Kidney epithelial cell (primary cell): ENCODE data around the gene PTPRB. TPM values are rescaled to one million over a fixed set of nuclear protein-coding genes. Genes with fewer than 3 reads are reported as not detected.

Source experiments
- DNase-seq: peaks from one replicate; pipeline ENCODE4 v3.0.0-alpha.2; 2010; ENCODE audit warnings: low read depth
- H3K27me3 ChIP-seq: 2 replicates; pipeline ENCODE4 v1.6.0; 2011; ENCODE audit warnings: low read length; ENCODE audit not compliant: control insufficient read depth, insufficient read depth
- H3K36me3 ChIP-seq: 2 replicates; pipeline ENCODE4 v1.5.1; 2011; ENCODE audit warnings: low read length; ENCODE audit not compliant: control insufficient read depth, insufficient read depth
- H3K4me3 ChIP-seq: 2 replicates; pipeline ENCODE4 v1.5.1; 2011; ENCODE audit warnings: low read depth, mild to moderate bottlenecking, control low read depth, low read length
- CTCF ChIP-seq: IDR thresholded peaks from 2 replicates; pipeline ENCODE4 v1.5.1; 2011; ENCODE audit warnings: mild to moderate bottlenecking, moderate library complexity, low read length, control low read depth, inconsistent platforms; ENCODE audit not compliant: insufficient read depth, poor library complexity, severe bottlenecking
- total RNA-seq: library from RNA; depleted of rRNA; stranded (reverse); fragments of >200 nt; gene quantifications from 2 replicates; pipeline ENCODE4 v1.2.3, GENCODE V29; 2015

Gene PTPRB
- total RNA-seq, 1 donor from 2014 or later = 4.5 TPM

- Histone ChIP-seq H3K4me3 (no peak overlapping the region), H3K27me3 (no peaks in the 10 kb centered on the region), H3K36me3 (no peaks in the 10 kb centered on the region)
- no peak for TF ChIP-seq CTCF
- no peak for DNase-seq
Observed at GRCh38 chr12:70535896-70536374, 101.3 kb downstream of the PTPRB start.

GRCh38 chr12:70534466-70534865 lies 102.8 kb downstream of the PTPRB start:
- H3K4me3 ChIP-seq = no peak overlapping the region
- H3K36me3 ChIP-seq = no peaks in the 10 kb centered on the region
- H3K27me3 ChIP-seq = no peaks in the 10 kb centered on the region
- no peak for TF ChIP-seq CTCF
- DNase-seq = no peak

- Histone ChIP-seq H3K36me3 (no peaks in the 10 kb centered on the region), H3K27me3 (no peaks in the 10 kb centered on the region), H3K4me3 (no peak overlapping the region)
- DNase-seq = no peak
- no peak for TF ChIP-seq CTCF
Observed at GRCh38 chr12:70529647-70530046, 107.6 kb downstream of the PTPRB start.

GRCh38 chr12:70520847-70521246 lies 116.4 kb downstream of the PTPRB start:
- Histone ChIP-seq H3K4me3 (no peak overlapping the region), H3K36me3 (no peaks in the 10 kb centered on the region), H3K27me3 (no peaks in the 10 kb centered on the region)
- DNase-seq = no peak
- TF ChIP-seq CTCF = no peak

- TF ChIP-seq CTCF = no peak
- DNase-seq = no peak
- no peak overlapping the region for H3K4me3 ChIP-seq
- no peaks in the 10 kb centered on the region for H3K27me3 ChIP-seq
- H3K36me3 ChIP-seq = no peaks in the 10 kb centered on the region
Observed at GRCh38 chr12:70513426-70513825, 123.8 kb downstream of the PTPRB start.

GRCh38 chr12:70508178-70508577 lies 129.1 kb downstream of the PTPRB start:
- no peak overlapping the region for H3K4me3 ChIP-seq
- DNase-seq = no peak
- TF ChIP-seq CTCF = no peak
- no peaks in the 10 kb centered on the region for H3K27me3 ChIP-seq
- no peaks in the 10 kb centered on the region for H3K36me3 ChIP-seq
